K562 (cell line): Measurements from ENCODE around the gene ARL13B.
"Not testable (repeated sequence)": the region's sequence is repeated elsewhere in the genome, so short reads cannot be mapped to it uniquely, and the experiment has no call there.

ENCODE experiments used
- CBX5 ChIP-seq: IDR thresholded peaks from 2 replicates; pipeline ENCODE4 v1.6.1; 2014; ENCODE audit warnings: low read depth, borderline replicate concordance
- JUN ChIP-seq, 2 experiments: sonication (generic) in 1 of 2; formaldehyde crosslinking in 1 of 2; IDR thresholded peaks; 2 replicates each; pipeline versions ENCODE4 v1.6.1 to v1.8.0; 2012 to 2022; ENCODE audit warnings: borderline replicate concordance in 2 of 2, mild to moderate bottlenecking in 2 of 2, improper control_type of control experiment in 1 of 2, low read depth in 1 of 2, low read length in 1 of 2, missing genetic modification reagents in 1 of 2
- MEF2A ChIP-seq: IDR thresholded peaks from 2 replicates; pipeline ENCODE4 v1.6.1; 2011; ENCODE audit warnings: low read depth, mild to moderate bottlenecking, low read length, moderate library complexity; ENCODE audit not compliant: control insufficient read depth
- NBN ChIP-seq: fragments of 450-650 bp; IDR thresholded peaks from 2 replicates; pipeline ENCODE4 v1.6.1; 2016; ENCODE audit warnings: low read depth, mild to moderate bottlenecking
- POLR2A ChIP-seq: fragments of 450-650 bp; conservative IDR thresholded peaks from 2 replicates; pipeline ENCODE4 v1.6.1; 2016
- RBBP5 ChIP-seq: fragments of 200-600 bp; sonication (generic); IDR thresholded peaks from 2 replicates; pipeline ENCODE4 v1.6.1; 2012; ENCODE audit warnings: borderline replicate concordance, mild to moderate bottlenecking, low read length, control low read depth, inconsistent platforms; ENCODE audit not compliant: insufficient read depth, poor library complexity, severe bottlenecking
- SAFB2 ChIP-seq: fragments of 200-400 bp; formaldehyde crosslinking; IDR thresholded peaks from 2 replicates; pipeline ENCODE4 v1.6.1; 2018; ENCODE audit warnings: borderline replicate concordance, low read length, low read depth, moderate library complexity; ENCODE audit not compliant: severe bottlenecking
- XRCC3 ChIP-seq: fragments of 450-650 bp; IDR thresholded peaks from 2 replicates; pipeline ENCODE4 v1.6.1; 2017; ENCODE audit warnings: mild to moderate bottlenecking, moderate library complexity
- ZEB2 ChIP-seq: fragments of 450-650 bp; IDR thresholded peaks from 2 replicates; pipeline ENCODE4 v1.6.1; 2016
- ZKSCAN1 ChIP-seq: fragments of 150-350 bp; IDR thresholded peaks from 2 replicates; pipeline ENCODE4 v1.6.1; 2016; ENCODE audit warnings: low read depth, low read length
- TF ChIP-seq, protein P1 (sequence below): sonication (generic); formaldehyde crosslinking; IDR thresholded peaks from 2 replicates; pipeline ENCODE4 v1.9.0; 2022; ENCODE audit warnings: mild to moderate bottlenecking, missing genetic modification reagents
- TF ChIP-seq, protein P2 (sequence below), 3 experiments: IDR thresholded peaks in 2 of 3; conservative IDR thresholded peaks in 1 of 3; 2 replicates each; pipeline ENCODE4 v1.5.1; 2011 to 2012; ENCODE audit warnings: low read length in 3 of 3, mild to moderate bottlenecking in 3 of 3, control low read depth in 2 of 3, improper control_type of control experiment in 1 of 3, inconsistent platforms in 1 of 3, low read depth in 1 of 3, mixed read lengths in 1 of 3, moderate library complexity in 1 of 3; ENCODE audit not compliant: insufficient read depth in 2 of 3
- TF ChIP-seq, protein P3 (sequence below), 2 experiments: fragments of 450-650 bp in 1 of 2; sonication (generic) in 1 of 2; formaldehyde crosslinking in 1 of 2; IDR thresholded peaks in 1 of 2; conservative IDR thresholded peaks in 1 of 2; 2 replicates each; pipeline versions ENCODE4 v1.6.1 to v1.8.1; 2016 to 2023; ENCODE audit warnings: mild to moderate bottlenecking in 2 of 2, moderate library complexity in 2 of 2, inconsistent platforms in 1 of 2, missing genetic modification reagents in 1 of 2
- TF ChIP-seq, protein P4 (sequence below): sonication (generic); formaldehyde crosslinking; IDR thresholded peaks from 2 replicates; pipeline ENCODE4 v1.8.1; 2023; ENCODE audit warnings: missing genetic modification reagents, mild to moderate bottlenecking, borderline replicate concordance

DNA sequence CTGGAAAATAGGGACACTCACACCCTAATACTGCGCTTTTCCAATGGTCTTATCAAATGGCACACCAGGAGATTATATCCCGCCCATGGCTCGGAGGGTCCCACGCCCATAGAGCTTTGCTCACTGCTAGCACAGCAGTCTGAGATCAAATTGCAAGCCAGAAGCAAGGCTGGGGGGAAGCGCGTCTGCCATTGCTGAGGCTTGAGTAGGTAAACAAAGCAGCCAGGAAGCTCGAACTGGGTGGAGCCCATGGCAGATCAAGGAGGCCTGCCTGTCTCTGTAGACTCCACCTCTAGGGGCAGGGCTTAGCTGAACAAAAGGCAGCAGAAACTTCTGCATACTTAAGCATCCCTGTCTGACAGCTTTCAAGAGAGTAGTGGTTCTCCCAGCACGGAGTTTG is 30.0 kb upstream of the ARL13B start:
- not testable (repeated sequence) for TF ChIP-seq XRCC3; SAFB2; CBX5; RBBP5; ZKSCAN1; JUN (IDR thresholded peaks at IDR 0.05; ENCODE audit: borderline replicate concordance, low read depth, low read length); JUN (CRISPR knock-in tag; IDR thresholded peaks at IDR 0.05; ENCODE audit: borderline replicate concordance); ZEB2; MEF2A; NBN; POLR2A
- TF ChIP-seq, protein P1, sequence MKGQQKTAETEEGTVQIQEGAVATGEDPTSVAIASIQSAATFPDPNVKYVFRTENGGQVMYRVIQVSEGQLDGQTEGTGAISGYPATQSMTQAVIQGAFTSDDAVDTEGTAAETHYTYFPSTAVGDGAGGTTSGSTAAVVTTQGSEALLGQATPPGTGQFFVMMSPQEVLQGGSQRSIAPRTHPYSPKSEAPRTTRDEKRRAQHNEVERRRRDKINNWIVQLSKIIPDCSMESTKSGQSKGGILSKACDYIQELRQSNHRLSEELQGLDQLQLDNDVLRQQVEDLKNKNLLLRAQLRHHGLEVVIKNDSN (CRISPR knock-in tag): not testable (repeated sequence)
- TF ChIP-seq, protein P2, sequence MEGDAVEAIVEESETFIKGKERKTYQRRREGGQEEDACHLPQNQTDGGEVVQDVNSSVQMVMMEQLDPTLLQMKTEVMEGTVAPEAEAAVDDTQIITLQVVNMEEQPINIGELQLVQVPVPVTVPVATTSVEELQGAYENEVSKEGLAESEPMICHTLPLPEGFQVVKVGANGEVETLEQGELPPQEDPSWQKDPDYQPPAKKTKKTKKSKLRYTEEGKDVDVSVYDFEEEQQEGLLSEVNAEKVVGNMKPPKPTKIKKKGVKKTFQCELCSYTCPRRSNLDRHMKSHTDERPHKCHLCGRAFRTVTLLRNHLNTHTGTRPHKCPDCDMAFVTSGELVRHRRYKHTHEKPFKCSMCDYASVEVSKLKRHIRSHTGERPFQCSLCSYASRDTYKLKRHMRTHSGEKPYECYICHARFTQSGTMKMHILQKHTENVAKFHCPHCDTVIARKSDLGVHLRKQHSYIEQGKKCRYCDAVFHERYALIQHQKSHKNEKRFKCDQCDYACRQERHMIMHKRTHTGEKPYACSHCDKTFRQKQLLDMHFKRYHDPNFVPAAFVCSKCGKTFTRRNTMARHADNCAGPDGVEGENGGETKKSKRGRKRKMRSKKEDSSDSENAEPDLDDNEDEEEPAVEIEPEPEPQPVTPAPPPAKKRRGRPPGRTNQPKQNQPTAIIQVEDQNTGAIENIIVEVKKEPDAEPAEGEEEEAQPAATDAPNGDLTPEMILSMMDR (IDR thresholded peaks at IDR 0.05 in 2 of 3, conservative IDR thresholded peaks at IDR 0.05 in 1 of 3; ENCODE audit: insufficient read depth in 2 of 3, low read depth in 1 of 3, low read length in 3 of 3): not testable (repeated sequence)
- TF ChIP-seq, protein P3, sequence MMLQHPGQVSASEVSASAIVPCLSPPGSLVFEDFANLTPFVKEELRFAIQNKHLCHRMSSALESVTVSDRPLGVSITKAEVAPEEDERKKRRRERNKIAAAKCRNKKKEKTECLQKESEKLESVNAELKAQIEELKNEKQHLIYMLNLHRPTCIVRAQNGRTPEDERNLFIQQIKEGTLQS (IDR thresholded peaks at IDR 0.05): not testable (repeated sequence)
- TF ChIP-seq, protein P3 (CRISPR knock-in tag; conservative IDR thresholded peaks at IDR 0.05): not testable (repeated sequence)
- TF ChIP-seq, protein P4, sequence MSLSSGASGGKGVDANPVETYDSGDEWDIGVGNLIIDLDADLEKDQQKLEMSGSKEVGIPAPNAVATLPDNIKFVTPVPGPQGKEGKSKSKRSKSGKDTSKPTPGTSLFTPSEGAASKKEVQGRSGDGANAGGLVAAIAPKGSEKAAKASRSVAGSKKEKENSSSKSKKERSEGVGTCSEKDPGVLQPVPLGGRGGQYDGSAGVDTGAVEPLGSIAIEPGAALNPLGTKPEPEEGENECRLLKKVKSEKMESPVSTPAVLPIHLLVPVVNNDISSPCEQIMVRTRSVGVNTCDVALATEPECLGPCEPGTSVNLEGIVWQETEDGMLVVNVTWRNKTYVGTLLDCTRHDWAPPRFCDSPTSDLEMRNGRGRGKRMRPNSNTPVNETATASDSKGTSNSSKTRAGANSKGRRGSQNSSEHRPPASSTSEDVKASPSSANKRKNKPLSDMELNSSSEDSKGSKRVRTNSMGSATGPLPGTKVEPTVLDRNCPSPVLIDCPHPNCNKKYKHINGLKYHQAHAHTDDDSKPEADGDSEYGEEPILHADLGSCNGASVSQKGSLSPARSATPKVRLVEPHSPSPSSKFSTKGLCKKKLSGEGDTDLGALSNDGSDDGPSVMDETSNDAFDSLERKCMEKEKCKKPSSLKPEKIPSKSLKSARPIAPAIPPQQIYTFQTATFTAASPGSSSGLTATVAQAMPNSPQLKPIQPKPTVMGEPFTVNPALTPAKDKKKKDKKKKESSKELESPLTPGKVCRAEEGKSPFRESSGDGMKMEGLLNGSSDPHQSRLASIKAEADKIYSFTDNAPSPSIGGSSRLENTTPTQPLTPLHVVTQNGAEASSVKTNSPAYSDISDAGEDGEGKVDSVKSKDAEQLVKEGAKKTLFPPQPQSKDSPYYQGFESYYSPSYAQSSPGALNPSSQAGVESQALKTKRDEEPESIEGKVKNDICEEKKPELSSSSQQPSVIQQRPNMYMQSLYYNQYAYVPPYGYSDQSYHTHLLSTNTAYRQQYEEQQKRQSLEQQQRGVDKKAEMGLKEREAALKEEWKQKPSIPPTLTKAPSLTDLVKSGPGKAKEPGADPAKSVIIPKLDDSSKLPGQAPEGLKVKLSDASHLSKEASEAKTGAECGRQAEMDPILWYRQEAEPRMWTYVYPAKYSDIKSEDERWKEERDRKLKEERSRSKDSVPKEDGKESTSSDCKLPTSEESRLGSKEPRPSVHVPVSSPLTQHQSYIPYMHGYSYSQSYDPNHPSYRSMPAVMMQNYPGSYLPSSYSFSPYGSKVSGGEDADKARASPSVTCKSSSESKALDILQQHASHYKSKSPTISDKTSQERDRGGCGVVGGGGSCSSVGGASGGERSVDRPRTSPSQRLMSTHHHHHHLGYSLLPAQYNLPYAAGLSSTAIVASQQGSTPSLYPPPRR (CRISPR knock-in tag): not testable (repeated sequence)
